ENCODE measurements around the gene VPS37C.

DNA sequence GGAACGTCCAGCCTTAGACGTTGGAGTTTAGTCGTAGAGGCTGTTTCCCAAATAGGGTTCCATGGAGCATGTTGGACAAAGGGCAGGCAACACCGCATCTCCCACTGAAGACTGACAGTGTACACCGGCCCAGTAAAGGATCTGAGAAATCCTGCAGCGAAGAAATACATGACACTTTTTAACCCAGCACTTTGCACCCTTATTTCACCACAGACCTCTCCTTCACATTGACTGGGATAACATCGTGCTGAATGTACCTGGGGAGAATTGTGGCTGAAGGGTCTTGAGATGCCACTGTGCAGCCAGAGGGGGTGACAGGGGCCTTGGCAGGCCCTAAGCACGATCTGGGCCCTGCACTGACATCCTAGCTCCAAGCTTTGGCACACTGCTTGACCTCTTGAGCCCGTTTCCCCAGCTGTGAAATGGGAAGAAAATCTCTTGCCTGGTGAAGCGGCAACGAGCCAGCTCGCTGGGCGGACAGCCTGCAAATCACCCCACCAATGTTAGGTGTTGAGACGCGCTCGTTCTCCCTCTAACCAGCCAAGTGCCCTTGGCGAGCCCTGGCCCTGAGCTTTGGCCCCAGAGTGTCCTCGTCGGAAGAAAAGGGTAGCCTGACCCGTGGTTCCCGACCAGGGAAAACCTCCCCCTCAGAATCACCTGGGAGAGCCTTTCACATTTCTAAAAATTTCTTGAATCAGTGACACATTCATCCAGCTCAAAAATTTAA, 45.6 kb downstream of the VPS37C start:
- TF ChIP-seq, protein P1, sequence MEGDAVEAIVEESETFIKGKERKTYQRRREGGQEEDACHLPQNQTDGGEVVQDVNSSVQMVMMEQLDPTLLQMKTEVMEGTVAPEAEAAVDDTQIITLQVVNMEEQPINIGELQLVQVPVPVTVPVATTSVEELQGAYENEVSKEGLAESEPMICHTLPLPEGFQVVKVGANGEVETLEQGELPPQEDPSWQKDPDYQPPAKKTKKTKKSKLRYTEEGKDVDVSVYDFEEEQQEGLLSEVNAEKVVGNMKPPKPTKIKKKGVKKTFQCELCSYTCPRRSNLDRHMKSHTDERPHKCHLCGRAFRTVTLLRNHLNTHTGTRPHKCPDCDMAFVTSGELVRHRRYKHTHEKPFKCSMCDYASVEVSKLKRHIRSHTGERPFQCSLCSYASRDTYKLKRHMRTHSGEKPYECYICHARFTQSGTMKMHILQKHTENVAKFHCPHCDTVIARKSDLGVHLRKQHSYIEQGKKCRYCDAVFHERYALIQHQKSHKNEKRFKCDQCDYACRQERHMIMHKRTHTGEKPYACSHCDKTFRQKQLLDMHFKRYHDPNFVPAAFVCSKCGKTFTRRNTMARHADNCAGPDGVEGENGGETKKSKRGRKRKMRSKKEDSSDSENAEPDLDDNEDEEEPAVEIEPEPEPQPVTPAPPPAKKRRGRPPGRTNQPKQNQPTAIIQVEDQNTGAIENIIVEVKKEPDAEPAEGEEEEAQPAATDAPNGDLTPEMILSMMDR (IDR thresholded peaks at IDR 0.05), result no peak
- no peak for TF ChIP-seq EP300 (IDR thresholded peaks at IDR 0.05; ENCODE audit: borderline replicate concordance in 1 of 2, low read depth in 1 of 2, low read length in 1 of 2)
- TF ChIP-seq RCOR1 (IDR thresholded peaks at IDR 0.05; ENCODE audit: low read length), result no peak
- no peak for TF ChIP-seq RAD21 (IDR thresholded peaks at IDR 0.05; ENCODE audit: low read length)
- TF ChIP-seq FOXM1 (IDR thresholded peaks at IDR 0.05; ENCODE audit: low read depth), result no peak
- TF ChIP-seq SMC3 (IDR thresholded peaks at IDR 0.05; ENCODE audit: low read depth, low read length), result no peak
